HG03354 (cell line): ENCODE data around the gene ZCCHC2.

Experiments
- ATAC-seq: cut with Tn5 transposase; IDR thresholded peaks from one replicate; pipeline ENCODE4 v1.9.1; 2021; ENCODE audit warnings: mild to moderate bottlenecking; ENCODE audit not compliant: unreplicated experiment, poor library complexity, severe bottlenecking

ZCCHC2 gene

DNA sequence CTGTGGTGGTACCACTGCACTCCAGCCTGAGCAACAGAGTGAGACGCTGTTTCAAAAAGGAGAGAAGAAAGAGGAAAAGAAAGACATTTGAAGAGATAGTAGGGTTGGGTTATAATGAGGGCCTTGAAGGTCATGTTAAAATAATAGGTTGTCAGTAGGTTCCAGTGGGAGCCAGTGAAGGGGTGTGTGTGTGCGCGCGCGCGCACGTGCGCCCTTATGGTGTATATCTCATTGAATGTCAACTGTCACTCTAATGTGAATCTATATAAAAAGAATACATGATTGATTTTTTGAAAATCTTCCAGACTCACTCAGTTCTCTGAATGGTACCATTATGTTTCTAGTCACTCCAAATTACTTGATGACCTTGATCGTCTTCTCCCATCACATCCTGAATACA lies 9.1 kb downstream of the ZCCHC2 start:
- ATAC-seq = no peak

DNA sequence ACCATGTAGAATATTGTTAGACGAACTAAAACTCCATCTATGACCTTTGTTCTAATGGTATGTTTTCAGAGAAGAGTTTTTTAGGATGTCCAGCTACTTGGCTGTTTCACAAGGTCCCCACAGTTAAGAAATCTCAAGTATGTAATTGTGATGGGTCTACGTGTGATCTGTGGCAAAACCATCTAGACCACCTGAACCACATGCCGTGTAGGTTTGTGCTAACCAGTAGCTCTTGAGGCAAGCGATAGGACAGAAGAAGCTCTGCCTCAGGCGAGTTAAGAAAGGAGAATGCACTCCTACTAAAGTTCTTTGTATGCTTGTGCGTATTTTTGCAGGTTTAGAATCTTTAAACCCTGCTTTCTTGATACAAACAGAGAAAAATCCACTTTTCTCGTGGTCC lies 13.2 kb downstream of the ZCCHC2 start:
- no peak for ATAC-seq

DNA sequence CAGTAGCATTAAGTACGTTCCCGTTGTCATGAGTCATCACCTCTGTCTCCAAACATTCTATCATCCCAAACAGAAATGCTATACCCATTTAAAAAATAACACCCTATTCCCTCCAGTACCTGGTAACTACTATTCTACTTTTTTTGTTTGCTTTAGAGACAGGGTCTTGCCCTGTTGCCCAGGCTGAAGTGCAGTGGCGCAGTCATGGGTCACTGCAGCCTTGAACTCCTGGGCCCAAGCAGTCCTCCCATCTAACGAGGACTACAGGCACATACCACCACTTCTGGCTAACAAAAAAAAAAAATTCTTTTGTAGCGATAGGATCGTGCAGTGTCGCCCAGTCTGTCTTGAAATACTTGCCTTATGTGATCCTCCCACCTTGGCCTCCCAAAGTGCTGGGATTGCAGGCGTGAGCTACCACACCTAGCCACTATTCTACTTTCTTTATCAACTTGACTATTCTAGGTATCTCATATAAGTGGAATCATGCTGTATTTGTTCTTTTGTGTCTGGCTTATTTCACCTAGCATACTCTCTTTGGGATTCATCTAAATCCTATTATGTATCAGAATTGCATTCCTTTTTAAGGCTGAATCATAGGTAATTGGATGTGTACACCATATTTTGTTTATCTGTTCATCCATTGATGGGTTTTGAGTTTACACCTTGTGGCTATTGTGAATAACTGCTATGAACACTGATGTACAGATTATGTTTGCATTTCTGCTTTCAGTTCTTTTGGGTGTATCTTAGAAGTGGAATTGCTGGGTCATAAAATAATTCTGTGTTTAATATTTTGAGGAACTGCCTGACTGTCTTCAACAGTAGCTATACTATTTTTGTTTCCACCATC lies 14.4 kb downstream of the ZCCHC2 start:
- no peak for ATAC-seq

DNA sequence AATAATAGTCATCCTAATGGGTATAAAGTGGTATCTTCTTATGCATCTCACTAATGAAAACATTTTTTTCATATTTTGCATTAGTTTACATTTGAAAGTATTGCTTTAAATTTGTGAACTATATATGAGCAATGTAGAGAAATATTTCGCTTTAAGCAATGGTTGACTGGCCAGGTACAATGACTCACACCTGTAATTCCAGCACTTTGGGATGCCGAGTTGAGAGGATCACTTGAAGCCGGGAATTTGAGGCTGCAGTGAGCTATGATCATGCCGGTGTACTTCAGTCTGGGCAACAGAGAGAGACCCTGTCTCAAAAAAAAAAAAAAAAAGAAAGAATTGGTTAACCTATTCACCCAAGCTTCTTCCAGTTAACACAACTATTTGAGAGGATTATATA lies 15.1 kb downstream of the ZCCHC2 start:
- no peak for ATAC-seq

DNA sequence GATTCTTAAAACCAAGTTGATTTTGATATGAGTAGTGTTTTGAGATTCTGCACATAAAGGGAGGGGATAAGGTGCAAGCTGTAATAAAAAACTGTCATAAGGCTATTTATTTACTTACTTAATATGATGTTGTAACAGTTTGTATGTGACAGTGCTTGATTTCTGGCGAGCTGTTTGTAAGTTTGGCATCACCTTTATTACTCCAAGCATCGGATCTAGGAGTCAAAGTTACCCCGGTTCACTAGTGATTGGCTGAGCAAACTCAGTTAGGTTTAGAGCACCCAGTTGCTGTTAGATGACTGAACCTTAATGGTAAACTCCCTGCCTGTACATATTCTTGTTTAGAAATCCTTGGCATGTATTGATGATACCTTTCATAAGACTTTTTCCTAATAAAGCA lies 16.1 kb downstream of the ZCCHC2 start:
- ATAC-seq = no peak

DNA sequence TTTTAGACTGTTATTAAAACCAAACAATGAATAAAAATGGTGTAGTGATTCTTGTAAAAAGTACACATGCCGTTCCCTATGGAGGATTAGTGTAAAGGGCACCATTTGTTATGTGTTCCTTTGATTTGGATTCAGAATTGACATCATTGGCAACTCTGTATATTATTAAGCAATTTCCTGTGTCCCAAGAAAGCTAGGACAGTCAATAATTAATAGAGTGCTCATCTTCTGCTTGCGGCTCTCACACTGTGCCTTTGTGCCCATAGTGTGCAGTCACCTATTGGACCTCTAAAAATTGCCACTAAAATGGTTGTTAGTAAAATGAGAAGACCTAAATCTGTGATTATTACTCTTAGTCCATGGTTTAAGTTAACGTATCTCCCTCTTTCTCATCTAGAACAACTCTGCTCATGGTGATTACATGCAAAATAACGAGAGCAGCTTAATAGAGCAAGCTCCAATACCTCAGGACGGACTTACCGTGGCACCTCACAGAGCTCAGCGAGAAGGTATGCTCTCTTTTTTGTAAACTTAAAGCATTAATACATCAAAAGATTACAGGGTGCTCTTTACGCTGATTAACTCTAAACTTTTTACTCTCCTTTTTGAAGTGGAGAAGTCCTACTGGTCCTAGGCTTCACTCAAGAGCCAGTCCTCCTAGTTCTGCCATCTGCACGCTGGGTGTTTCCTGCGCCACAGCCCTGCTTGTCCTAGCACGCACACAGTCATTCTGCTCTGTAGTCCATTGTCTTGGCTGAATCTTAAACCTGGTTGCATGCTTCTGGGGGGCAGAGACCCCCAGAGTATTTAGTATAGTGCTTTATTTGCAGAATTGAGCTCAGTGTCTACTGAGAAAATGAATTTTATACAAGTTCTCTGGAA lies 16.7 kb downstream of the ZCCHC2 start:
- ATAC-seq = peak; percentile 43

DNA sequence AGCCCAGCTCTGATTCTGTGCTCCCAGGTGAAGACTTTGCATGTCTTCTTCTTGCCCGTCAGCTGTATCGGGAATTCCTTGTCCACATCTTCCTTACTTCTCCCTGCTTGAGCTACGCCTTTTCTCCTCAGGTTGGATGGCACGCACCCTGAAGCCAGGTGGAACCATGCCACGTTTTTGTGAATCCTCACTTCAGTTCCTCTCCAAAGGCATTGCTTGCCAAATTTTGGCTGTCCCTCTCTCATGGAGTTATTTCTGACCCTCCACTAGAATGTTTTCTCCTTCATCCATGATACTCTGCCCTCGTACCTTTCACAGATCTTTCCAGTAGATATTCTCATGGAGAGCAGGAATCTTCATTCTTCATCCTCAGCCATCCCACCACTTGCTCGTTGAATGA lies 20.2 kb downstream of the ZCCHC2 start:
- ATAC-seq = no peak

DNA sequence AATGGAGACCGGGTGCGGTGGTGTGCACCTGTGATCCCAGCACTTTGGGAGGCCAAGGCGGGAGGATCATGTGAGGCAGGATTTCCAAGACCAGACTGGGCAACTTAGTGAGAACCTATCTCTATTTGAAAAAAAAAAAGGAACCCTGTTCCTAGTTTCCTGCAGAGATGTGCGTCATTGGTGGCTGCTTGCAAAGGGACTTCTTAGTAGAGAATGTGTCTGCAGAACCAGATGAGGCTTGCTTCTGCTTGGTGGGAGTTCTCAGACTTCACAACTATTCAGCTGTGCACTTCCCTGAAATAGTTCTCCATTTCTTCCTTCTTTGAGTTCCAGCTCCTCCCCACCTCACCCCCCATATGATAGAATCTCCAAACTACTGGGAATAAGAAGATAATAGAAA lies 22.3 kb downstream of the ZCCHC2 start:
- no peak for ATAC-seq

DNA sequence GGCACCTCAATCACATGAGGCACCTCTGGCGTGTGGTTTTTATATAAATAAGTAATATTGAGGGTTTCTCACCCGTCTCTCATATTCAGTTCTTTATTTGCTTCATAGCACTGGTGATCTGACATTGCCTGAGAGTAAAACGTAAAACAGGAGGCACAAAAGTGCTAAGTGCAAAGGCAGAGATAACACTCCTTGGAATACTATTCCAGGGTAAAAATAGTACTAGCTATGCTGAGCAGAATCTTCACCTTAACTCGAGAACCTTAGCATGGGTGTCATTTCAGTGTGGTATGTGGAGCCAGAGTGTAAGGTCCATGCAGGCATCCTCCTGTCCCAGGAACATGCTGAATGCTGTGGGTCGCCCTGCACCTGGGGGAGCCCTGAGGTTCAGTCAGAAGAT lies 26.9 kb downstream of the ZCCHC2 start:
- no peak for ATAC-seq

DNA sequence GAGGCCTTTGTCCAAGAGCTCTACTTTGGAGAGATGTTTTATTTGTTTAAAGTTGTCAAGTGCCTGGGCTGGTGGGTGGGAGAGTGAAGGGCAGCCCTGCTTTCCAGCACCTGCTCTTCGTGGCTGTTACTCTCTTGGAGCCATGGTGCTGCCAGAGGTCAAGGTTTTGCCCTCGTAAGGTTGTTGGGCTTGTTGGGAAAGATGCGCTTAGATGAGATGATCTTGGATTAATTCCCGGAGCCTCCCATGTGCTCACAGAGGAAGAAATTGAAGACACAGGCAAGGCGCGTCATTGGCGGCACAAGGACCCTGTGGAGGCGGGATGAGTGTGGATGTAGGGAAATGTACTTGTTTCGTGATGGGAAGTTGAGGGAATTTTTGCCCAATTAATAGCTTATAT lies 27.9 kb downstream of the ZCCHC2 start:
- ATAC-seq = no peak

DNA sequence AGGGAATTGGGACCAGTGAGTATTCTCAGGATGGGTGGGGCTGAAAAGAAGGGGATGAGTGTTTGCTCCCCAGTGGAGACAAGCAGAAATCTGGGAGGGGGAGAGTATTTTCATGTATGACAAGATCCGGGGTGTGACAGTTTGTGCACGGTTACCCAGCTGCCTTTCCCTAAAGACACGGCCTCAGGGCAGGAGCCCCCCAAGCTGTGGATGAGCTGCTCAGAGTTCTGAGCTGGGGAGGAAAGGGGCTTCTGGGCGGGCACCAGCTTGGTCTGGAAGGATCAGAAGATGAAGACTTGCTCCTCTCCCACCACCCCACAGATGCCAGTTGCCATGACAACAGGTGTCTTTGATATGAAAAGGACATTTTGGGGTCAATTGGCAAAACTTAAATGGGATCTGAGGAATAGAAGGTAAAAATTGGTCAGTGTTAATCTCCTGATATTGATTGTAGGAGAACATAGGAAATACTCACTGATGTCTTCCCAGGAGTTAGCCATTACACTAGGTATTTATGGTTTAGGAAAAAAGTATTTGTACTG lies 29.2 kb downstream of the ZCCHC2 start:
- no peak for ATAC-seq

DNA sequence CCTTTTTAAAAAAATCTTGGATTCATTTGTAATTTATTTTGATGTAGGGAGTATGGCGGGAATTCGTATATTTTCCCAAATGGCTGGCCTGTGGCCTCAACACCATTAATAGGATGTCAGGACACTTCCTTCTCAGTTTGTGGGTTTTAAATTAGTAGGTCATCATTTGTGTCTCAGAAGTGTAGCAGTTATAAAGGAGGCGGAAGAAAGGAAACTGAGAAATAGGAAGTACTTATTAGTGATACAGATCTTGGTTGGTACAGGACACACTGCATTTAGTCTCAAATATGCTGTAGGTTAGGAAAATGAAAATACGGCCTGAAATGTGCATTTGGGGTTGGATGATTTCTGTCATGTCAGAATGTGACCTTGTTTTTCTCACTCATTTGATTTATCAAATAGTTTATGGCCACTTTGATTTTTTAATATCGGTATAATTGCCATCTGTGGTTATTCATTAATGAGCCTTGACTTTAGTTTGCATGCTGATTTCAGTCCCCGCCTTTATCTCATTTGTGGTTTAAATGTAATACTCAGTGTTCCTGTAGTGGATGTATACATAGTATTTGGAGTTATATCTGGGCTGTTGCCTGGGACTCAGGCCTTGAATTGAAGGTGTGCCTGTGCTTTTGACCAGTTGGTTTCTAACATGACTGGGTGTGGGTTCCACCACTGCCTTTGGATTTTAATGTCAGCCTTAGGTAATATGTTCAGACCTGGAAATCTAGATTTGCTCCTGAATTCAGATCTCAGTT lies 31.4 kb downstream of the ZCCHC2 start:
- ATAC-seq = peak; percentile 57

DNA sequence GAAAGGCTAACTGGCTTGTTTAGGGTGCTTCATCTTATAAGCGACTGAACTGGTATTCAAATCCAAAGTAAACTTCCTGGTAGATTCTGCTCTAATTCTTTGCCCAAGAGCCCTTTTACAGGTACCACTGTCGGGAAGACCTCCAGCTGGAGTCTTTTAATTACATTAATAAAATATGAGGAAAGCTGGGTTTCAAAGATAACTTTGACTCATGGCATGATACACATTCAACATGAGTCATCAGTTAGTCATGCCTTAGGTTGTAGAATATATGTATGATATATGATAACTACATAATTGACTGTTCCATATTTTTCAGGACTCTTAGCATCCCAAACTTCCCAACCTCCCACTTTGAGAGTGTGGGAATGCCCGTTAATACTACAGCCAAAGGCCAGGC lies 32.3 kb downstream of the ZCCHC2 start:
- no peak for ATAC-seq

DNA sequence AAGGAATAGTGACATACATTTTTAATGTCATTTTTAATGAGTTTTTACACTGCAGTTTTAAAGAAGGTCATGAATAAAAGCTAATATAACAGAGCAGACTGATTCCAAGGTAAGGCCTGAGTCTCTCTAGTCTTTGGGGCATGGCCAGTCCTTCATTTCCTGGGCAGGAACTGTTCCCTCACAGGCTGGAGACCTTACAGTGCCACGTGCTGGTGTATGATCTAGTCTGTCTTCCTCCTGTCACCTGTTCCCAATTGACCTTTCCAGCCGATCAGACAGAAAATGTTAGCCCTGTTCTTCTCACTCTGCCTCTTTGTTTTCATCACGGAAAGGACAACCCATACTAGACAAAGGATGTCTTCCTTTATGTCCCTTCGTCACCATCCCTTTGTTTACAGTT lies 33.6 kb downstream of the ZCCHC2 start:
- ATAC-seq = no peak

DNA sequence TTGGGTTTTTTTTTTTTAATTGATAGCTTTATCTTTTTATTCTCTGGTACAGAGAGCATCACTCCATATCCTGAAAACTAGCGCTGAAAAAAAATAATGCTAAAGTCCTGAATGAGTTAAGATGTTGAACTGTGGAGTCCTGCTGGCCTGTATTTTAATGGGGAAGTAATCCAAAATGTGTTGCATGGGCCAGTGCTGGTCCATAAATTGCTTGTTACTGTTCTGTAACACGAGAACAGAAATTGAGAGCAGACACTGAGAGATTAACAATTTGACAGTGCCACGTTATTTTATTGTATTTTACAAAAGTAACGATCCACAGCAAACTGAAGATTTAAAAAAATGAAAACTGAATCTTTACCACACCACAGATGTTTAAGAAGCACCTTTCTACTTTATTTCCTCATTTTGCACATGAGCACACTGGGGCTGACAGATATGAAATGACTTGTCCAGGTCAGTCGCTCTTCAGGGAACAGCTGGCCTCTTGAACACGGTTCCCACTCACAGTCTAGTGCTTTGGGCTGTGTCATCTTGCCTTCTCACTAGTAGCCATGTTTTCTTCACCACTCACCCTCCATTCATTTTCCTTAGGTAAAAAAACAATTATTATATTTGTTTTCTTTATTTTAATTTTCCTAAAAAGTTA lies 35.3 kb downstream of the ZCCHC2 start:
- ATAC-seq = peak; percentile 47

DNA sequence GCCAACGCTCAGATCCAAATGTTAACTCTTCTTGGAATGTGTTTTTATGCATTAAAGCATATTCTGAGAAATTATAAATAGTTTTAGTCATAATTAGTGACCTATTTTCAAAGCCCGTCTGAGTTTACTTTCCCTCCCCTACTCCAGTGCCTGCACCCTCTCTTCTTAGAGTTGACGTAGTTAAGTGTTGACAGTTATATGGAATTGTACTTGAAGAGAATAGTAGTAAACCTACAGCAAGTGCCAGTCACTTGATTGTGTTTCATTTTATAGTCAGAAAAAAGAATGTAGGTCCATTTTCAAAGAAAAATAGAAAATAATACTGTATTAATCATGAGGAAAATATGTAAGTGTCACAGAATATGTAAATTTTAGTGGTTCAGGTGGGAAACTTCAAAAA lies 41.2 kb downstream of the ZCCHC2 start:
- ATAC-seq = no peak

DNA sequence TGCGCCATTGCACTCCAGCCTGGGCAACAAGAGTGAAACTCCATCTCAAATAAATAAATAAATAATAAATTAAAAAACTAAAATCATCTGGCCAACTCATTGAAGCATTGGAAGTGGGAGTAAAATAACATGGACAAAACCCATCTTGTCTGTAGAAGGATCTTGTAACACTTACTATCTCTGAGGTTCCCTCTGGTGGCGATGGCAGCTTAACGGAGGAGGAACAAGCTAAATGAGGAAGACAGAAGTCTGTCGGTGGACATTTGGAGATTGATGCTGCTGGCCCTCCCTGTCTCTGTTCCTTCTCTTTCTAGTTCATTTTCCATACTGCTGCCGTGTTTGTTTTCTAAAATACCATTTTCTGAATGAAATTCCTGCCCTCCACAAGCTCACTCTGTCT lies 43.4 kb downstream of the ZCCHC2 start:
- ATAC-seq = no peak

DNA sequence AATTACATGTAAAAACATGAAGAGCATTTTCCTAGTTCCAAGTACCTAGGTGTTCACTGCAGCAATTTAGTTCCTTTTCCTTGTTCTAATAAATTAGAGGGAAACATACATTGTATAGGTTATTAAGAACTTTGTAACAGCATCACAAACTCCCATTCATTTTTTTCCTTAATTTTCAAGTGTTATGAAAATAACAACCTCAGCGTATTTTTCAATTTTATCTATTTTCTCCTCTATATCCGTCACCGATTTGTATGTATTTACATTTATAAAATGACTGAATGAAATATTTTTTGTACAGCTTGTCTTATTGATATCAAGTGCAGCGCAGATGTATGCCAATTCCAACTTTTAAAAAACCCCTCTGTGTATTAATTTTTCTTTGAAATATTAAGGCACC lies 44.0 kb downstream of the ZCCHC2 start:
- no peak for ATAC-seq

DNA sequence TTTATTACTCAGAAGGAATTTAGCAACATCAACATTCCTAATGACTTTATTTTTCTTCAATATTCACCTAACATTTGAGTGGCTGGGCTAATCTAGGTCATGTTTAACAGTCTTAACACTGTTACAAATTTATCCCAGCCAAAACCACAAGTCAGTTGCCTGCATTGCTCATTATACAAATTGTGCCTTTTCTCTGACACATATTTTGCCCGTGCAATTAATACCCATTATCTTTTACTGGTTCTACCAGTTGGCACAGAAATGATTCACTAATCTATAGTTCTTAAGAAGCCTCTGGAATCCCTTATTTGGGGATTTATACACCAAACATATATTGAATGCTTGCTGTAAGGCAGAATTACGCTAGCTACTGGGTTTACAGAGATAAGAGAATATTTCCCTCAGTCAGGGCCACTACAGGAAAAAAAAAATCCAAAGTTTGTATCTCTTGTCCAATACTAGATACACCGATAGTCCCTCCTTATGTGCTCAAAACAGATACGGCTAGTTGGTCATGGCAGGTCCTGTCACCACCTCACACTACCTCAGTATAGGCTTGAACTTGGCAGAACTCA lies 46.3 kb downstream of the ZCCHC2 start:
- no peak for ATAC-seq
